Measurements from ENCODE around the gene SGCD.

SGCD gene

DNA sequence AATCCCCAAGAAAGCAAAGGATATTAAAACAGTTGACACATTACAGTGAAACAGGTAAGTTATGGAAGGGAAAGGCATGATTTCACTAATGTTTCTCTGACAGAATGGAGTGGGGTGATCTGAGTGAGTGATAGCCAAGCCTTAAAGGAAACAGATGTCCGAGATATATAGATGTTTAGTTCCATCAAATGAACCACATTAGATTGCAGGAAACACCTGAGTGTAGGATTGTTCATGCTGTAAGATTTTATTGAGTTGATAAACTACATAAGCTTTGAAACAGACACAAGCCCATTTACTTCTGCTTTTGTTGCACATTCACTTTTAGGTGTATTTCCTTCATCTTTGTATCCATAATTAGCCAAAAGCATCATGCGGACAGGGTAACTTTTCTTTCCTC, 356.0 kb downstream of the SGCD start:
- Histone ChIP-seq H3K4me3 (replicated peaks; ENCODE audit: insufficient read depth, low read length) (no peak overlapping the region), H3K27ac (replicated peaks) (no peak overlapping the region), H3K27me3 (ENCODE audit: insufficient read depth, poor library complexity, severe bottlenecking) (peaks cover 2% of the 10 kb centered on the region)
- TF ChIP-seq, protein P1, sequence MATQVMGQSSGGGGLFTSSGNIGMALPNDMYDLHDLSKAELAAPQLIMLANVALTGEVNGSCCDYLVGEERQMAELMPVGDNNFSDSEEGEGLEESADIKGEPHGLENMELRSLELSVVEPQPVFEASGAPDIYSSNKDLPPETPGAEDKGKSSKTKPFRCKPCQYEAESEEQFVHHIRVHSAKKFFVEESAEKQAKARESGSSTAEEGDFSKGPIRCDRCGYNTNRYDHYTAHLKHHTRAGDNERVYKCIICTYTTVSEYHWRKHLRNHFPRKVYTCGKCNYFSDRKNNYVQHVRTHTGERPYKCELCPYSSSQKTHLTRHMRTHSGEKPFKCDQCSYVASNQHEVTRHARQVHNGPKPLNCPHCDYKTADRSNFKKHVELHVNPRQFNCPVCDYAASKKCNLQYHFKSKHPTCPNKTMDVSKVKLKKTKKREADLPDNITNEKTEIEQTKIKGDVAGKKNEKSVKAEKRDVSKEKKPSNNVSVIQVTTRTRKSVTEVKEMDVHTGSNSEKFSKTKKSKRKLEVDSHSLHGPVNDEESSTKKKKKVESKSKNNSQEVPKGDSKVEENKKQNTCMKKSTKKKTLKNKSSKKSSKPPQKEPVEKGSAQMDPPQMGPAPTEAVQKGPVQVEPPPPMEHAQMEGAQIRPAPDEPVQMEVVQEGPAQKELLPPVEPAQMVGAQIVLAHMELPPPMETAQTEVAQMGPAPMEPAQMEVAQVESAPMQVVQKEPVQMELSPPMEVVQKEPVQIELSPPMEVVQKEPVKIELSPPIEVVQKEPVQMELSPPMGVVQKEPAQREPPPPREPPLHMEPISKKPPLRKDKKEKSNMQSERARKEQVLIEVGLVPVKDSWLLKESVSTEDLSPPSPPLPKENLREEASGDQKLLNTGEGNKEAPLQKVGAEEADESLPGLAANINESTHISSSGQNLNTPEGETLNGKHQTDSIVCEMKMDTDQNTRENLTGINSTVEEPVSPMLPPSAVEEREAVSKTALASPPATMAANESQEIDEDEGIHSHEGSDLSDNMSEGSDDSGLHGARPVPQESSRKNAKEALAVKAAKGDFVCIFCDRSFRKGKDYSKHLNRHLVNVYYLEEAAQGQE (IDR thresholded peaks at IDR 0.05; ENCODE audit: insufficient replicate concordance, low read depth) = no peak
- TF ChIP-seq POLR2AphosphoS5 (IDR thresholded peaks at IDR 0.05; ENCODE audit: low read depth) (no peak), GABPA (IDR thresholded peaks at IDR 0.05; ENCODE audit: low read depth) (no peak), SPI1 (IDR thresholded peaks at IDR 0.05; ENCODE audit: borderline replicate concordance, low read depth) (no peak)
- TF ChIP-seq, protein P2, sequence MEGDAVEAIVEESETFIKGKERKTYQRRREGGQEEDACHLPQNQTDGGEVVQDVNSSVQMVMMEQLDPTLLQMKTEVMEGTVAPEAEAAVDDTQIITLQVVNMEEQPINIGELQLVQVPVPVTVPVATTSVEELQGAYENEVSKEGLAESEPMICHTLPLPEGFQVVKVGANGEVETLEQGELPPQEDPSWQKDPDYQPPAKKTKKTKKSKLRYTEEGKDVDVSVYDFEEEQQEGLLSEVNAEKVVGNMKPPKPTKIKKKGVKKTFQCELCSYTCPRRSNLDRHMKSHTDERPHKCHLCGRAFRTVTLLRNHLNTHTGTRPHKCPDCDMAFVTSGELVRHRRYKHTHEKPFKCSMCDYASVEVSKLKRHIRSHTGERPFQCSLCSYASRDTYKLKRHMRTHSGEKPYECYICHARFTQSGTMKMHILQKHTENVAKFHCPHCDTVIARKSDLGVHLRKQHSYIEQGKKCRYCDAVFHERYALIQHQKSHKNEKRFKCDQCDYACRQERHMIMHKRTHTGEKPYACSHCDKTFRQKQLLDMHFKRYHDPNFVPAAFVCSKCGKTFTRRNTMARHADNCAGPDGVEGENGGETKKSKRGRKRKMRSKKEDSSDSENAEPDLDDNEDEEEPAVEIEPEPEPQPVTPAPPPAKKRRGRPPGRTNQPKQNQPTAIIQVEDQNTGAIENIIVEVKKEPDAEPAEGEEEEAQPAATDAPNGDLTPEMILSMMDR (IDR thresholded peaks at IDR 0.05; ENCODE audit: insufficient read depth, low read length) = no peak
- DNase-seq (ENCODE audit: low read depth in 1 of 2, low spot score in 1 of 2) = no peak

DNA sequence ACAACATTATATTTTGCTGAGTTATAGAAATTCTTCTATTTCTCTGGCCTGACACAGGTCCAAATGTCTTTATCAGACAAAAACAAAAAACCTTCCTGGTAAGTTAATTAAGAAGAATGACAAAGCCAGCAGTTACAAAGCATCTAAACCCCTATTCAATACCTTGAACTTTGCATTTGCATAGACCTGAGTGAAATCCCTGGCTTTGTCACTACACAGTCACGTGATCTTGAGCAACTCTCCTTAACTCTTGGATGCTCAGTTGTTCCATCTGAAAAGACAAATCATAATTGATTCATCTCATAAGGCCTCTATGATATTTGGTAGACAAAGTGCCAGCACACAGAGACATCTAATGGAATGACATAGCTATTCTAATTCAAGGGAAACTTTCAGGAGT, 356.5 kb downstream of the SGCD start:
- TF ChIP-seq GABPA (IDR thresholded peaks at IDR 0.05; ENCODE audit: low read depth) (no peak), SPI1 (IDR thresholded peaks at IDR 0.05; ENCODE audit: borderline replicate concordance, low read depth) (no peak)
- Histone ChIP-seq H3K4me3 (replicated peaks; ENCODE audit: insufficient read depth, low read length) (no peak overlapping the region), H3K27me3 (ENCODE audit: insufficient read depth, poor library complexity, severe bottlenecking) (peaks cover 2% of the 10 kb centered on the region), H3K27ac (replicated peaks) (no peak overlapping the region)
- DNase-seq (ENCODE audit: low read depth in 1 of 2, low spot score in 1 of 2) = no peak

DNA sequence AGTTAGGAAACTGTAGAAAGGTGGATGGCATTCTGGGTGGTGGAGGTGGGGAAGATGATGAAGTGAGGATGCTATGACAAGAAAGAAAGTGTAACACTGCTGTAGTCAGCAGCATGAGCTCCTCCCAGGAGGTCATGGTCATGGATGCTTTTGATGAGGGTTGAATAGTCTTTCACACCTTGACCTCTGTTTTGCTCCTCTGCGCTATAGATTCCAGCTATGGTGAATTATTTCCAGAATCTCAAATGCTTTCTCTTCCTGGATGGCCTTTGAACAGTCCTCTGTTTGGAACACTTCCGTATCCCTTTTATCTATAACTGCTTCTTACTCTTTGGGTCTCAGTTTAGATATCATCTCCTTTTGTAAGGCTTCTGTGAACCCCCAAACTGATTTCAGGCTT, 357.3 kb downstream of the SGCD start:
- Histone ChIP-seq H3K27me3 (ENCODE audit: insufficient read depth, poor library complexity, severe bottlenecking) (peaks cover 2% of the 10 kb centered on the region), H3K4me3 (replicated peaks; ENCODE audit: insufficient read depth, low read length) (no peak overlapping the region), H3K27ac (replicated peaks) (no peak overlapping the region)
- TF ChIP-seq SPI1 (IDR thresholded peaks at IDR 0.05; ENCODE audit: borderline replicate concordance, low read depth) (no peak), GABPA (IDR thresholded peaks at IDR 0.05; ENCODE audit: low read depth) (no peak), POLR2AphosphoS5 (IDR thresholded peaks at IDR 0.05; ENCODE audit: low read depth) (no peak)
- TF ChIP-seq, protein P1 (IDR thresholded peaks at IDR 0.05; ENCODE audit: insufficient replicate concordance, low read depth) = no peak
- TF ChIP-seq, protein P2 (IDR thresholded peaks at IDR 0.05; ENCODE audit: insufficient read depth, low read length) = no peak
- no peak for DNase-seq (ENCODE audit: low read depth in 1 of 2, low spot score in 1 of 2)

DNA sequence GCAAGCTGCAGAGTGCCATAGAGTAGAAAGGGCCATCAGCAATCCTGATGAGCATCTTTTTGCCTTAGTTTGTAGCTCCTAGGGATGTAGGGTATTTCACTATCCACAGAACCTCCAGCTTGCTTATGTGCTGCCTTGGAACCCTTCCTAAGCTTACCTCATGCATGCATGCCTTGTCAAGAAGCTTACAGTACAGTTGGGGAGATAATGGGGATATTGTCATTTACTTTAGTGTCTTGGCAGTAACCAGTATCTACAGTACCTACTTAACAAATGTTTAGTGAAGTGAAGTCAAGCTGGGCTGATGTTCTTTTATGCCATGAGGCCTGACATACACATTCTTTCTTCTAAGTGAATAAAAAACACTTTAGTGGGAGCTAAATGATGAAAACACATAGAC, 358.5 kb downstream of the SGCD start:
- DNase-seq (ENCODE audit: low read depth in 1 of 2, low spot score in 1 of 2) = no peak
- Histone ChIP-seq H3K4me3 (replicated peaks; ENCODE audit: insufficient read depth, low read length) (no peak overlapping the region), H3K27ac (replicated peaks) (no peak overlapping the region), H3K27me3 (ENCODE audit: insufficient read depth, poor library complexity, severe bottlenecking) (peaks cover 6% of the 10 kb centered on the region)
- TF ChIP-seq, protein P2 (IDR thresholded peaks at IDR 0.05; ENCODE audit: insufficient read depth, low read length) = no peak
- TF ChIP-seq SPI1 (IDR thresholded peaks at IDR 0.05; ENCODE audit: borderline replicate concordance, low read depth) = no peak
- no peak for TF ChIP-seq POLR2AphosphoS5 (IDR thresholded peaks at IDR 0.05; ENCODE audit: low read depth)
- TF ChIP-seq, protein P1 (IDR thresholded peaks at IDR 0.05; ENCODE audit: insufficient replicate concordance, low read depth) = no peak
- TF ChIP-seq GABPA (IDR thresholded peaks at IDR 0.05; ENCODE audit: low read depth) = no peak
